ENCODE measurements around the gene GP2.

DNA sequence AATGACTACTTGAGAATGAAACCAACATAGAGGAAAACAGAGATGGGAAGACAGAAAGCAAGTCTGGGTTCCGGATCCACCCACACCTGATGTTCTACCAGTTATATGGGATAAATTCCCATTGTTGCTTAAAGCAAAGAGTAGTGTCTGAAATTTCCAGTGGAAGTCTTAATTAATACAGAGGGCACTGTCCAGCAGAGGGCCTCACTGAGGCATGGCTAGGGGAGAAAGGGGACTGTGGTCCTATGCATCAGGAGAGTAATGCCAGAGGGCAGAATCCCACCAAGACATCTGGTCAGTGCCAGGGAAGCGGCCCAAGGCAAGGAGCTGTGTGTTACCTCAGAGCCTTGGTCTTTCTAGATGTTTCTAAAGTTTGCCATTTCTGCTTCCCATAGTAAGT is 32.7 kb upstream of the GP2 start:
- no peak for TF ChIP-seq POLR2A (IDR thresholded peaks at IDR 0.05)
- TF ChIP-seq, protein P1, sequence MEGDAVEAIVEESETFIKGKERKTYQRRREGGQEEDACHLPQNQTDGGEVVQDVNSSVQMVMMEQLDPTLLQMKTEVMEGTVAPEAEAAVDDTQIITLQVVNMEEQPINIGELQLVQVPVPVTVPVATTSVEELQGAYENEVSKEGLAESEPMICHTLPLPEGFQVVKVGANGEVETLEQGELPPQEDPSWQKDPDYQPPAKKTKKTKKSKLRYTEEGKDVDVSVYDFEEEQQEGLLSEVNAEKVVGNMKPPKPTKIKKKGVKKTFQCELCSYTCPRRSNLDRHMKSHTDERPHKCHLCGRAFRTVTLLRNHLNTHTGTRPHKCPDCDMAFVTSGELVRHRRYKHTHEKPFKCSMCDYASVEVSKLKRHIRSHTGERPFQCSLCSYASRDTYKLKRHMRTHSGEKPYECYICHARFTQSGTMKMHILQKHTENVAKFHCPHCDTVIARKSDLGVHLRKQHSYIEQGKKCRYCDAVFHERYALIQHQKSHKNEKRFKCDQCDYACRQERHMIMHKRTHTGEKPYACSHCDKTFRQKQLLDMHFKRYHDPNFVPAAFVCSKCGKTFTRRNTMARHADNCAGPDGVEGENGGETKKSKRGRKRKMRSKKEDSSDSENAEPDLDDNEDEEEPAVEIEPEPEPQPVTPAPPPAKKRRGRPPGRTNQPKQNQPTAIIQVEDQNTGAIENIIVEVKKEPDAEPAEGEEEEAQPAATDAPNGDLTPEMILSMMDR (IDR thresholded peaks at IDR 0.05 in 4 of 5, conservative IDR thresholded peaks at IDR 0.05 in 1 of 5) = no peak

Data from gastrocnemius medialis (tissue), 4 donors.